GM23338 (cell line): ENCODE data around the gene SLC5A2. TPM values are rescaled to one million over a fixed set of nuclear protein-coding genes. Genes with fewer than 3 reads are reported as not detected.

ENCODE experiments used
- ATAC-seq: fragments of 200-7000 bp; cut with Tn5 transposase; 3 replicates; pipeline ENCODE4 v1.9.1; 2020
- DNase-seq: peaks from one replicate; pipeline ENCODE4 v3.0.0-alpha.2; 2015; ENCODE audit warnings: low spot score
- H2AFZ ChIP-seq: fragments of 200-600 bp; sonication (generic); 2 replicates; pipeline ENCODE4 v1.8.0; 2016; ENCODE audit warnings: antibody characterized with exemption, mild to moderate bottlenecking, moderate library complexity
- H3F3A ChIP-seq: fragments of 200-600 bp; sonication (generic); replicated peaks from 2 replicates; pipeline ENCODE4 v1.8.0; 2017; ENCODE audit warnings: antibody characterized with exemption, mixed run types, low read depth
- H3K27ac ChIP-seq: fragments of 200-600 bp; sonication (generic); 2 replicates; pipeline ENCODE4 v1.6.1; 2016; ENCODE audit warnings: low read depth
- H3K27me3 ChIP-seq: fragments of 200-600 bp; sonication (generic); 2 replicates; pipeline ENCODE4 v1.8.0; 2016; ENCODE audit warnings: mild to moderate bottlenecking, mixed run types, moderate library complexity; ENCODE audit not compliant: insufficient read depth
- H3K36me3 ChIP-seq: fragments of 200-600 bp; sonication (generic); 2 replicates; pipeline ENCODE4 v1.8.0; 2016; ENCODE audit warnings: mild to moderate bottlenecking; ENCODE audit not compliant: insufficient read depth
- H3K4me1 ChIP-seq: fragments of 200-600 bp; sonication (generic); 2 replicates; pipeline ENCODE4 v1.8.0; 2016; ENCODE audit warnings: mild to moderate bottlenecking, moderate library complexity; ENCODE audit not compliant: insufficient read depth
- H3K4me2 ChIP-seq: fragments of 200-600 bp; sonication (generic); 2 replicates; pipeline ENCODE4 v1.7.1; 2017; ENCODE audit warnings: mixed run types
- H3K4me3 ChIP-seq: fragments of 200-600 bp; sonication (generic); 2 replicates; pipeline ENCODE4 v1.6.1; 2016; ENCODE audit warnings: mixed run types
- H3K79me2 ChIP-seq: fragments of 200-600 bp; sonication (generic); replicated peaks from 2 replicates; pipeline ENCODE4 v1.8.0; 2017; ENCODE audit warnings: mild to moderate bottlenecking; ENCODE audit not compliant: insufficient read depth
- H3K9me2 ChIP-seq: fragments of 200-600 bp; sonication (generic); 2 replicates; pipeline ENCODE4 v1.8.0; 2017; ENCODE audit not compliant: insufficient read depth
- H4K20me1 ChIP-seq: fragments of 200-600 bp; sonication (generic); replicated peaks from 2 replicates; pipeline ENCODE4 v1.8.0; 2017; ENCODE audit warnings: mild to moderate bottlenecking; ENCODE audit not compliant: insufficient read depth
- H3K27ac Mint-ChIP-seq: 2 replicates; pipeline ENCODE4 v1.8.0; 2020; ENCODE audit warnings: inconsistent platforms, mild to moderate bottlenecking, moderate library complexity, mixed read lengths
- H3K27me3 Mint-ChIP-seq: 3 replicates; pipeline ENCODE4 v1.8.0; 2022; ENCODE audit warnings: low read depth, mild to moderate bottlenecking, moderate library complexity, mixed read lengths, inconsistent platforms; ENCODE audit not compliant: insufficient read depth, poor library complexity
- H3K36me3 Mint-ChIP-seq: 3 replicates; pipeline ENCODE4 v1.8.0; 2021; ENCODE audit warnings: low read depth, mild to moderate bottlenecking, inconsistent platforms, moderate library complexity, mixed read lengths
- H3K4me1 Mint-ChIP-seq: 3 replicates; pipeline ENCODE4 v1.8.0; 2020; ENCODE audit warnings: mild to moderate bottlenecking, inconsistent platforms, mixed read lengths
- H3K4me3 Mint-ChIP-seq: 3 replicates; pipeline ENCODE4 v1.8.0; 2021; ENCODE audit warnings: moderate library complexity, mild to moderate bottlenecking, inconsistent platforms, mixed read lengths
- H3K9me3 Mint-ChIP-seq: 3 replicates; pipeline ENCODE4 v1.8.0; 2020; ENCODE audit warnings: moderate library complexity, mild to moderate bottlenecking, inconsistent platforms, mixed read lengths
- CREB1 ChIP-seq: fragments of 250-450 bp; sonication (Bioruptor Pico); IDR thresholded peaks from 2 replicates; pipeline ENCODE4 v1.5.0; 2020; ENCODE audit warnings: low read depth, mild to moderate bottlenecking, moderate library complexity
- EZH2 ChIP-seq: fragments of 200-600 bp; sonication (generic); IDR thresholded peaks from one replicate; pipeline ENCODE4 v1.8.0; 2017; ENCODE audit warnings: antibody characterized with exemption, mild to moderate bottlenecking, low read depth; ENCODE audit not compliant: unreplicated experiment
- EZH2phosphoT487 ChIP-seq: fragments of 200-600 bp; sonication (generic); IDR thresholded peaks from one replicate; pipeline ENCODE4 v1.8.1; 2018; ENCODE audit warnings: antibody characterized with exemption; ENCODE audit not compliant: unreplicated experiment
- JUNB ChIP-seq: IDR thresholded peaks from one replicate; pipeline ENCODE4 v1.6.1; 2016; ENCODE audit warnings: antibody characterized with exemption; ENCODE audit not compliant: unreplicated experiment
- NANOG ChIP-seq: IDR thresholded peaks from 2 replicates; pipeline ENCODE4 v1.6.1; 2016; ENCODE audit warnings: antibody characterized with exemption, borderline replicate concordance
- POLR2AphosphoS5 ChIP-seq: IDR thresholded peaks from 2 replicates; pipeline ENCODE4 v1.6.1; 2016; ENCODE audit warnings: antibody characterized with exemption, low read depth
- STAT1 ChIP-seq: IDR thresholded peaks from one replicate; pipeline ENCODE4 v1.6.1; 2016; ENCODE audit warnings: antibody characterized with exemption; ENCODE audit not compliant: unreplicated experiment
- ZNF114 ChIP-seq: fragments of 250-450 bp; sonication (Bioruptor Pico); IDR thresholded peaks from 2 replicates; pipeline ENCODE4 v1.5.0; 2020; ENCODE audit warnings: mild to moderate bottlenecking, moderate library complexity
- ZNF331 ChIP-seq: fragments of 250-450 bp; sonication (Bioruptor Pico); IDR thresholded peaks from 2 replicates; pipeline ENCODE4 v1.5.0; 2020; ENCODE audit warnings: low read depth, mild to moderate bottlenecking, moderate library complexity
- polyA plus RNA-seq: library from polyadenylated mRNA; unstranded; fragments of >200 nt; fragmentation: Nextera tagmentation; extraction: Ambion mirVana; gene quantifications from 2 replicates; pipeline ENCODE4 v1.2.1, GENCODE V29; 2016
- total RNA-seq: library from RNA; depleted of rRNA; stranded (reverse); fragments of >200 nt; shearing (Covaris generic); gene quantifications from 2 replicates; pipeline ENCODE4 v1.2.3, GENCODE V29; 2014
- TF ChIP-seq, protein P1 (sequence below), 2 experiments: fragments of 200-600 bp in 1 of 2; sonication (generic) in 1 of 2; conservative IDR thresholded peaks; 2 replicates each; pipeline versions ENCODE4 v1.5.1 to v1.6.1; 2016 to 2017; ENCODE audit warnings: antibody characterized with exemption in 2 of 2, low read depth in 2 of 2, mild to moderate bottlenecking in 2 of 2, moderate library complexity in 1 of 2
- TF ChIP-seq, protein P2 (sequence below): IDR thresholded peaks from one replicate; pipeline ENCODE4 v1.6.1; 2018; ENCODE audit warnings: antibody characterized with exemption; ENCODE audit not compliant: unreplicated experiment
- TF ChIP-seq, protein P3 (sequence below): IDR thresholded peaks from 2 replicates; pipeline ENCODE4 v1.6.1; 2016; ENCODE audit warnings: antibody characterized with exemption

Gene SLC5A2
- total and polyA plus RNA-seq, 2 experiments from 2014 or later = 0.76 to 3.6 TPM

DNA sequence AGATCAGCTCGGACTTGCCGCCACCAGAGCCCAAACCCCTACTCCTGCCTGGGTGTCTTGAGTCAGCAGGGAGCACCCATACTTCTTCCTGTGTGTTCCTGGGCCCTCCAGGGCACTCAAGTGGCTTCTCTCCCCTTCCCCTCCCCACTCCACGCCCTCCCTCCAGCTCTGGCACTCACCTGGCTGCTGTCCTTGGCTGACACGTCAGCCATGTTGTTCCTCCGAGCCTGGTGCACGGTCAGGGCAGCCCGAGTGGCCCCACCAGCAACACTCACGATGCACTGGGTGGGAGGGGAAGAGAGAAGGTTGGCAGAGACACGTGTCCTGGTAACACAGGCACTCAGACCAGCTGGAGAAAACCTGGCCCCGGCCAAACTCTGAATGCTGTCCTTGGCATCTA lies 13.7 kb downstream of the SLC5A2 start:
- H3K9me3 Mint-ChIP-seq = no peaks in the 10 kb centered on the region; the same call in 1 of the 3 replicates
- Histone ChIP-seq H4K20me1 (no peaks in the 10 kb centered on the region), H3K27me3 (no peaks in the 10 kb centered on the region), H3K9me2 (no peaks in the 10 kb centered on the region), H3K4me1 (peaks cover 3% of the 10 kb centered on the region), H3K27ac (no peak overlapping the region), H3K79me2 (no peaks in the 10 kb centered on the region), H3F3A (no peaks in the 10 kb centered on the region), H2AFZ (no peak overlapping the region), H3K4me2 (no peak overlapping the region), H3K36me3 (no peaks in the 10 kb centered on the region), H3K4me3 (no peak overlapping the region)
- TF ChIP-seq, protein P1, sequence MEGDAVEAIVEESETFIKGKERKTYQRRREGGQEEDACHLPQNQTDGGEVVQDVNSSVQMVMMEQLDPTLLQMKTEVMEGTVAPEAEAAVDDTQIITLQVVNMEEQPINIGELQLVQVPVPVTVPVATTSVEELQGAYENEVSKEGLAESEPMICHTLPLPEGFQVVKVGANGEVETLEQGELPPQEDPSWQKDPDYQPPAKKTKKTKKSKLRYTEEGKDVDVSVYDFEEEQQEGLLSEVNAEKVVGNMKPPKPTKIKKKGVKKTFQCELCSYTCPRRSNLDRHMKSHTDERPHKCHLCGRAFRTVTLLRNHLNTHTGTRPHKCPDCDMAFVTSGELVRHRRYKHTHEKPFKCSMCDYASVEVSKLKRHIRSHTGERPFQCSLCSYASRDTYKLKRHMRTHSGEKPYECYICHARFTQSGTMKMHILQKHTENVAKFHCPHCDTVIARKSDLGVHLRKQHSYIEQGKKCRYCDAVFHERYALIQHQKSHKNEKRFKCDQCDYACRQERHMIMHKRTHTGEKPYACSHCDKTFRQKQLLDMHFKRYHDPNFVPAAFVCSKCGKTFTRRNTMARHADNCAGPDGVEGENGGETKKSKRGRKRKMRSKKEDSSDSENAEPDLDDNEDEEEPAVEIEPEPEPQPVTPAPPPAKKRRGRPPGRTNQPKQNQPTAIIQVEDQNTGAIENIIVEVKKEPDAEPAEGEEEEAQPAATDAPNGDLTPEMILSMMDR (conservative IDR thresholded peaks at IDR 0.05; ENCODE audit: low read depth in 2 of 2) = no peak
- TF ChIP-seq EZH2 (no peak), JUNB (no peak), CREB1 (CRISPR knock-in tag) (no peak), EZH2phosphoT487 (no peak), ZNF331 (CRISPR knock-in tag) (no peak), STAT1 (no peak), NANOG (no peak)
- TF ChIP-seq, protein P2, sequence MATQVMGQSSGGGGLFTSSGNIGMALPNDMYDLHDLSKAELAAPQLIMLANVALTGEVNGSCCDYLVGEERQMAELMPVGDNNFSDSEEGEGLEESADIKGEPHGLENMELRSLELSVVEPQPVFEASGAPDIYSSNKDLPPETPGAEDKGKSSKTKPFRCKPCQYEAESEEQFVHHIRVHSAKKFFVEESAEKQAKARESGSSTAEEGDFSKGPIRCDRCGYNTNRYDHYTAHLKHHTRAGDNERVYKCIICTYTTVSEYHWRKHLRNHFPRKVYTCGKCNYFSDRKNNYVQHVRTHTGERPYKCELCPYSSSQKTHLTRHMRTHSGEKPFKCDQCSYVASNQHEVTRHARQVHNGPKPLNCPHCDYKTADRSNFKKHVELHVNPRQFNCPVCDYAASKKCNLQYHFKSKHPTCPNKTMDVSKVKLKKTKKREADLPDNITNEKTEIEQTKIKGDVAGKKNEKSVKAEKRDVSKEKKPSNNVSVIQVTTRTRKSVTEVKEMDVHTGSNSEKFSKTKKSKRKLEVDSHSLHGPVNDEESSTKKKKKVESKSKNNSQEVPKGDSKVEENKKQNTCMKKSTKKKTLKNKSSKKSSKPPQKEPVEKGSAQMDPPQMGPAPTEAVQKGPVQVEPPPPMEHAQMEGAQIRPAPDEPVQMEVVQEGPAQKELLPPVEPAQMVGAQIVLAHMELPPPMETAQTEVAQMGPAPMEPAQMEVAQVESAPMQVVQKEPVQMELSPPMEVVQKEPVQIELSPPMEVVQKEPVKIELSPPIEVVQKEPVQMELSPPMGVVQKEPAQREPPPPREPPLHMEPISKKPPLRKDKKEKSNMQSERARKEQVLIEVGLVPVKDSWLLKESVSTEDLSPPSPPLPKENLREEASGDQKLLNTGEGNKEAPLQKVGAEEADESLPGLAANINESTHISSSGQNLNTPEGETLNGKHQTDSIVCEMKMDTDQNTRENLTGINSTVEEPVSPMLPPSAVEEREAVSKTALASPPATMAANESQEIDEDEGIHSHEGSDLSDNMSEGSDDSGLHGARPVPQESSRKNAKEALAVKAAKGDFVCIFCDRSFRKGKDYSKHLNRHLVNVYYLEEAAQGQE = no peak
- no peak overlapping the region for H3K4me3 Mint-ChIP-seq
- DNase-seq (no peak), ATAC-seq (no peak)
- H3K4me1 Mint-ChIP-seq = peaks cover 11% of the 10 kb centered on the region
- H3K27ac Mint-ChIP-seq = no peak overlapping the region
- peaks cover 28% of the 10 kb centered on the region for H3K36me3 Mint-ChIP-seq
- peaks cover 3% of the 10 kb centered on the region for H3K27me3 Mint-ChIP-seq

DNA sequence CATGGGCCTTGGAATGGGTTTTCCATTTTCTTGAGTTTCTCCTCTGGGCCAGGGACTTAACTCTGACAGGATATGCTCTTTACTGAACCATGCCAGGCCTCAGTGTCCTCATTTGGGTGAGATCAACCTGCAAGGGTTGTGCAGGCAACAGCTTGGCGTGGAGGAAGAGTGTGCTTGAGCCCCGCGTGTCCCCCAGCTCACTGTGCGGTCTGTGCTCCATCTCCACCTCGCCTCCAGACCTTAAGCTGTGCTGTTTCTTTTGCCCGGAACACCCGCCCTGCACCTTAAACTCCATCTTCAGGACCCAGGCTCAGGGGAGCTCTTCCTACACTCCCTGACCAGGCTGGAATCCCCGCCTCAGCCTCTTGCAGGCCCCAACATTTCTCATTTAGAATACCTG lies 15.6 kb downstream of the SLC5A2 start:
- Histone ChIP-seq H3K36me3 (no peaks in the 10 kb centered on the region), H3K4me3 (no peak overlapping the region), H3K79me2 (no peaks in the 10 kb centered on the region), H2AFZ (no peak overlapping the region), H3K4me1 (peaks cover 12% of the 10 kb centered on the region), H3K9me2 (no peaks in the 10 kb centered on the region), H3K27ac (no peak overlapping the region), H4K20me1 (0 out of 2 replicates have a peak, but pooled peaks cover 4% of the 10 kb centered on the region), H3K27me3 (no peaks in the 10 kb centered on the region), H3F3A (no peaks in the 10 kb centered on the region), H3K4me2 (no peak overlapping the region)
- no peak for ATAC-seq
- peaks cover 3% of the 10 kb centered on the region for H3K27me3 Mint-ChIP-seq
- no peak overlapping the region for H3K4me3 Mint-ChIP-seq
- no peak for DNase-seq
- H3K36me3 Mint-ChIP-seq = peaks cover 15% of the 10 kb centered on the region; the same call in 2 of the 3 replicates
- H3K9me3 Mint-ChIP-seq = no peaks in the 10 kb centered on the region; the same call in 2 of the 3 replicates
- no peak overlapping the region for H3K27ac Mint-ChIP-seq
- H3K4me1 Mint-ChIP-seq = peaks cover 22% of the 10 kb centered on the region
- no peak for TF ChIP-seq EZH2phosphoT487
- TF ChIP-seq STAT1 = no peak
- TF ChIP-seq, protein P3, sequence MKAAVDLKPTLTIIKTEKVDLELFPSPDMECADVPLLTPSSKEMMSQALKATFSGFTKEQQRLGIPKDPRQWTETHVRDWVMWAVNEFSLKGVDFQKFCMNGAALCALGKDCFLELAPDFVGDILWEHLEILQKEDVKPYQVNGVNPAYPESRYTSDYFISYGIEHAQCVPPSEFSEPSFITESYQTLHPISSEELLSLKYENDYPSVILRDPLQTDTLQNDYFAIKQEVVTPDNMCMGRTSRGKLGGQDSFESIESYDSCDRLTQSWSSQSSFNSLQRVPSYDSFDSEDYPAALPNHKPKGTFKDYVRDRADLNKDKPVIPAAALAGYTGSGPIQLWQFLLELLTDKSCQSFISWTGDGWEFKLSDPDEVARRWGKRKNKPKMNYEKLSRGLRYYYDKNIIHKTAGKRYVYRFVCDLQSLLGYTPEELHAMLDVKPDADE = no peak
- TF ChIP-seq, protein P1 (conservative IDR thresholded peaks at IDR 0.05; ENCODE audit: low read depth in 2 of 2) = no peak
- TF ChIP-seq JUNB = no peak
- TF ChIP-seq NANOG = no peak
- TF ChIP-seq POLR2AphosphoS5 = no peak
- no peak for TF ChIP-seq ZNF114 (CRISPR knock-in tag)
- TF ChIP-seq, protein P2 = no peak
